COLO829 (cell line): Measurements from ENCODE around the gene MYRIP.
A peak's percentile ranks its signal among the peaks of the same experiment; 100 is the strongest.

Source experiments
- DNase-seq: peaks from one replicate; pipeline ENCODE4 v3.0.0; 2012; ENCODE audit warnings: low spot score

Gene MYRIP

DNA sequence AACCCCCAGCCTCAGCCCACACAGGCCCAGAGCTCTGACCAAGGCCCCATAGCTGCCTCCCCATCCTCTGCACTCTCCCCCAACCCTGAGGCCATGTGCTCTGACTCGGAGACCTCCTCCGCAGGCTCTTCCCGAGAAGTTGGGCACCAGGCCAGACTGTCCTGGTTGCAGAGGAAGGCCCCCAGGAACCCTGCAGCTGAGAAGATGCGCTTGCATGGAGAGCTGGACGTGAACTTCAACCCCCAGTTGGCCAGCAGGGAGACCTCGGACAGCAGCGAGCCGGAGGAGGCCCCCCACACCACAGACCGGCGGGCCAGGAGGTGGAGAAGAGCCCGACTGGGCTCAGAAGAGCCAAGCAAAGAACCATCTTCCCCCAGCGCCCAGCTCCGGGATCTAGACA, 380.6 kb downstream of the MYRIP start:
- DNase-seq: no peak

DNA sequence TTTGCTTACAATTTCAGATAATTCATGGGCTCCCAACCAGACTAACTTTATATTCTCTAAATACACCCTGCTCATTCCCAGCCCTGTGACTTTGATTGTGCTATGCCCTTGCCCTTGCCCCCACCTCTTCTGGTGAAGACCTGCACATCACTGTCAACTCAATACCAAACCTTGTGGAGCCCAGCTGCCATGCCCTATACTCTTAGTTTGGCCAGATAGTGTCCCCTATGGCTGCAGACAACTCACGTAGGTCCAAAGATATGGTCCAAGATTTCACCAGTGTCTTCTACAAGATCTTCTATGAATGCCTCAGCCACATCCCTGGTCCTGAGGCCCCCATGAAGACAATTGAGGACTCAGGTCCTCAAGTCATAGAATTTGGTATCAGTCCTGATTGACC, 381.8 kb downstream of the MYRIP start:
- no peak for DNase-seq

DNA sequence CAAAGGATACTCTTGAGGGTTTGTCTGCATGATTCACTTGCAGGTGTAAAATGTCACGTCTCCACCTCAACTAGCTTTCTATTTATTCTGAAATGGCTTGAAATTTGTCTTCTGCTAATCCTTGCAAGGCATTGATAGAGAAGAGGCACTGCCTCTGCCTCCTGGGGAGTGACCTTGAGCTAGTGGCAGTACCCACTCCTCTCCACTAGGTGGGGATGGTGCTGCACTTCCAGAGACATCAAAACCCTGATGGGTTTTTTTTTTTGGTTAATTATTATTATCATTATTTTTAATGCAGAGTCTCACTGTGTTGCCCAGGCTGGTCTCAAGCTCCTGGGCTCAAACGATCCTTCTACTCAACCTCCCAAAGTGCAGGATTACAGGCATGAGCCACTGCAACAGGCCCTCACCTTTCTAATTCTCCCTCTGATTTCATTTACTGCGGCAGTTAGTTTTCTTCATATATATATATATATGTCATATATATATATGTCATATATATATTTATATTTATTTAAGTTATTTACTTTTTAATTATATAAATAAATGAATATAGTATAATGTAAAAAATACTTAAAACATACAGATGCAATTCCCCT, 382.5 kb downstream of the MYRIP start:
- DNase-seq: peak; percentile 79

DNA sequence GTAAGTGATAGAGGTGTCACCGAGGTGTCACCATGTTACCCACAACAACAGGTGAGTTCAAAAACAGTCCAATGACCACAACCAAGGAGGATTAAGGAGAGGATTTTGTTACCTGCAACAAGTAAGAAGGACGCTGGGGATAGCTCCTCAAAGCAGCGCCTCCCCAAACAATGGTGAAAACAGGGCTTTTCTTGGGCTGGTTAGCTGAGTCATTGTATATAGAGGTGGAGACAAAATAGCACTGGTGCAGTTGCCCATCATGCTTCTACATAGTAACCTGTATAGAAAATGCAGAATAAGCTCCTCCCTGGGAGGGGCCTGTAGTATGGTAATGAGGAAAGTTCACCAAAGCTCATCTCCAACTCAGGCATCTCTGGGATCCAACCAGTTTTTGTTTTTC, 383.2 kb downstream of the MYRIP start:
- DNase-seq: no peak

GRCh38 chr3:40196966-40197365, 387.6 kb downstream of the MYRIP start:
- DNase-seq: no peak

DNA sequence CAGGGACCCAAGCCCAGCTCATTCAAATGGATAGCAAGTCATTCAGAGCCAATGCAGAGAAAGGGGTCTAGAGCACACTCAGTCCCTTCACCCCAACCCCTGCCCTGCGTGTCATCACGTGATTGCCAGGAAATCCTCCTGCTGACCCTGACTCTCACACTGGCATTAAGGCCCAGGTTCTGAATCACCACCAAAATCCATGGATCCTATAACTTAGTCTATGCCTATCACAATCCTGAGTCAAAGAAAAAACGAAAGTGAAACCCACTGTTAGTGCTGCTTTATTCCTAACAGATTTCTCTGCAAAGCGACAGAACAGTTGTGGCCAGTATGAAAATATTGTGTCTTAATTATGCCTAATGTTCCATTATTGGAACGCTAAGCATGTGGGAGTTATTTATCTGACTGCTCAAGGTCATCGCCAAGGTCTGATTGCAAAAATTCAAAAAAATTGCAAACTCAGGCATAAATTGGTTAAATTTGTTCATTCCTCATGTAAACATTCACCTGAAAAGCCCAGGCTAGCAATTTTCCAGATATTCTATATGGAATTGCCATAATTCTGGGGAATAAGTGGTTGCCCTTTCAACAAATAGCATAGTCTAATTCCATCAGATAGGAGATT, 391.4 kb downstream of the MYRIP start:
- no peak for DNase-seq

- no peak for DNase-seq
These were observed 392.4 kb downstream of the MYRIP start for GRCh38 chr3:40201770-40202169.

DNA sequence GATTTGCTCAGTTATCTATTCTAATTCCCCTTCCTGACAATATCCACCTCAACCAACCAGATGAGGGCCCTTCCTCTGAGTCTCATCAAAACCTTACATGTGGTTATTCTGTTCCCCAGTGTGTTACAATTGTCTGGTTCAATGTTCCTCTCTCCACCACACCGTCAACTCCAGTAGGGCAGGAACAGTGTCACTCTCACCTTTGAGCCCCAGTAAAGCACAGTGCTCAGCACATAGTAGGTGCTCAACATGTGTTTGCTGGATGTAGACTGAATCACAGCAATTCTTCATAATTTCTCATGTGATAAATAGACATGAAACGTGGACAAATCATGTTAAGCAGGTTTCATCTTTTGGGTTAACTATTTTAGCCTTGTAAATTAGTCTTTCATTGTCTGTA, 397.1 kb downstream of the MYRIP start:
- no peak for DNase-seq

DNA sequence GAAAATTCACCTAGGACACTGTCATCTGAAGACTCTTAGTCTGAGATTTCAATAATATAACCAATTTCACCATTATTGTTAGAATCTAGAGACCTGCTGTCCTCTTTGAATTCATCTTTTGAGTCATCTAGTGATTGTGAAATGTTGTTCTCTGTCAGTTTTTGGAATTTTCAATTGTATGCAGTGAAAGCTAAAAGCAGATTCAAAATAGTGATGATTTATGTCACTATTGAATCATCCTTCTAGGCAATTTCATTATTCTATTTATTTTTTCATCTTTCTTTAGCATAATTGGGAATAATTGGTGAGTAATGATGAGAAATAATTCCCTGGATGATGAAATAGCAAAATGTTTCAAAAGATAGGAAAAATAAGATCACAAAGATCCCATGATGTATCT, 398.4 kb downstream of the MYRIP start:
- no peak for DNase-seq

DNA sequence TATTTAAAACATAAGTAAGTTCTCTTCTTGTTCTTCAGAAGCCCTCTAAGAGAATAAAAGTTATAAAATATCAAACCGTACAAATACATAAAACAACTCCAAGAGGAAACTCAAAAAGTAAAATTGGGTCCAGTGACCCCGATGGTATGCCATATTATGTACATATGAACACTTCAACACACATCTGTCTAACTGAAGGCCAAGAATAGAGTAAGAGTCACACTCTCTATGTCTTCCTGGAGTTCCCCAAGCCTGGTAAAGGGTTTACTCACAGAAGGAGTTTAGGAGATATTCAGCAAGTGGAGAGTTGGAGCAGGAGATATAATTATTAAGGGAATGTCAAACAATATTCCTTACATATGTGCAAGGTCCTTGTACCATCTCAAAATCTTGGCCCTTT, 398.8 kb downstream of the MYRIP start:
- DNase-seq: no peak

- DNase-seq: peak; percentile 17
These were observed 402.2 kb downstream of the MYRIP start for GRCh38 chr3:40211579-40211978.

DNA sequence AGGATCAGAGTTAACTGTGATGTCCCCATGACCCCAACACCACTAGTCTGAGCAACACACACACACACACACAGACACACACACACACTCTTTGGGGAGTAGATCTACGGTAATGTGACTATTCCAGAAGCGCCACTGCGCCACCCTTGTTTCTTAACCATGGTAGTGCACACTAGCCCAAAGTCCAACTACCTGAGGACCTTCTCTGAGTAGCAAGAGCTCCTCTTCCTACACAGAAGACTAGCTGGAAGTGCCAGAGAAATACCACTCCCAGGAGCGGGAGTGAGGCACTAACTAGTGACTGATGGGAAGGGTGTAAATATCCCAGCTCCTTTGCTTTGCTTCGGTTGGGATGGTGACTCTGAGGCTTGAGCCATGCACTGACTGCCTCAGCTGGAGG, 404.1 kb downstream of the MYRIP start:
- DNase-seq: no peak

DNA sequence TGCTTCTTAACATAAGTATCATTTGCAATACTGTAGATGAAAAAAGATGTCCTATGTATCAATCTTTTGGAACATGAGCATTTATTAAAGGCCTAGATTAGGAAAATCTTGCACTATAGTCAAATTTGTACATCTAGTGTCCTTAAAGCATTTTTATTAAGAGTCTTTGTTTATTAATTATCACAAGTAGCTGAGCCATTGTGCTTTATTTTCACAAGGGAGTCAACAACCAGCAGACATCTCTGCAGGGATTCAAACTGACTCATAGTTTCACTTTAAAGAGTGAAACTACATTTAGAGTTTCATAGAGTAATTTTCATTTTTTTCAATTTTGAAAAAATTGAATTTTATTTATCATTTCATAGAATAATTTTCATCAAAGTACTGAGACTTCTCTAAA, 405.6 kb downstream of the MYRIP start:
- no peak for DNase-seq

- no peak for DNase-seq
These were observed 407.1 kb downstream of the MYRIP start for GRCh38 chr3:40216471-40216870.

DNA sequence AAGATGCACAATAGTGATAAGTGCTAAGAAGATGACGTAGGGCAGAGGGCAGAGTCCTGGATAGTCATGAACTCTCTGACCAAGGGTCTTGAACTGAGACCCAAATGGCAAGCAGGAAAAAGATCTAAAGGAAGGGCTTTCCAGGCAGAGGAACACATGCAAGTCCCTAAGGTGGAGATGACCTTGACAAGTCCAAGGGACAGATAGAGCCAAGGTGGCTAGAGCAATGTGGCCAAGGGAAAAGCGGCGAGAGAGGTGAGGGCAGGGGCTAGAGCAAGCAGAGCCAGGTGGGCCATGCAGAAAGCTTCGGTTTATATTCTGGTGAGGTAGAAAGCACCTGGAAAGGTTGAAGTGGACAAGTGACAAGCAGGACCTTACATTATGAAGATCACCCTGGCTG, 414.4 kb downstream of the MYRIP start:
- DNase-seq: no peak

DNA sequence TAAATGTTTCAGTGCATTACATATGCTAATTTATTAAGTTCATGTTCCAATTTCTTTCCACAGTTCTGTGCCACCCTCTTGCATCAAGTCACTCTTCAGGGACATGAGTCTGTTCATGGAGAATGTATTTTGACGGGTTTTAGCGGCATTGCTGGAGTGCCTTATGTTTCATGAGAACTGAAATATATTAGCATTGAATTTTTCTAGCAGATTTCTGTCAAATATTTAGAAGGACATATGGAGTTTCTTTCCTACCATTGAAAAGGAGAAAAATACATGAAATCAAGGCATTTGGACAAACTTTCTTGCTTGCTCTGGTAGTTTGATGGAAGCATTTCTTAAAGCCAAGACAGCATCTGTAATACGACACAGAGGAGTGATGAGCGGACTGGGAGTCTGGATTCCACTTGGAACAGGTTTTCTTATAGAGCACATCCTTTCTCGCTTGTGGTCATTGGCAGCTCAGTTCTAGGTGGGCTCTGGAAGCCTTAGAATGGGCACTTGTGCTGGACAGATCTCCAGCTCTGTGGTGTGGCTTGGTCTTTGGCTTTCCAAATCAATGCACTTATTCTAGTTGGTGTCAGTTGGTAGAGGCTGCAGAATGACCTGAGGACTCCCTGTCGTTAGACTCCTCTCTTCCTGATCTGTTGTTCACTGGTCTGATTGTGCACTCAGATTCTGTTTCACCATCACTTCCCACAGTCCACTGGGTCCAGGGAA, 415.5 kb downstream of the MYRIP start:
- no peak for DNase-seq

- no peak for DNase-seq
These were observed 417.2 kb downstream of the MYRIP start for GRCh38 chr3:40226636-40227035.

GRCh38 chr3:40228792-40229350, 419.5 kb downstream of the MYRIP start:
- no peak for DNase-seq

GRCh38 chr3:40229386-40229785, 420.0 kb downstream of the MYRIP start:
- no peak for DNase-seq

DNA sequence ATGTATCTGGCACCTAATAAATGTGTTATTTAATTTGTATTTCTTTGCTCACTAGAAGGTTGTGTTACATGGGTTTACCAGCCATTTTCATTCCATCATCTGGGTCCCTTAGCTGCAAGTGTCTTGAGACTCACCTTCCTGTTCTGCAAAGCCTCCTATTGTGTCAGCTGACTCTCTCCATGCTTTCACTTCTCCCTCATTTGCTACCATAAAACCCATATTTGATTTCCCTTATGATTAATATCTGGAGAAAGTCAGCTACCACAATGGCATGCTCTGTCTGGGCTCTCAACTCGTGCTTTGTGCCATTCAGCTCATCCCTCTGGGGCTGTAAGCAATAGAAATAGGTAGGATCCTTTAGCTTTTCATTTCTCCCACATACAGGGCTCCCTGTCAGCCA, 420.6 kb downstream of the MYRIP start:
- DNase-seq: peak; percentile 68

GRCh38 chr3:40230382-40230781, 421.0 kb downstream of the MYRIP start:
- no peak for DNase-seq

- DNase-seq: no peak
These were observed 423.2 kb downstream of the MYRIP start for GRCh38 chr3:40232626-40233025.

GRCh38 chr3:40237159-40237558, 427.8 kb downstream of the MYRIP start:
- no peak for DNase-seq
